Activated CD8-positive, alpha-beta memory T cell treated with anti-CD3 and anti-CD28 coated beads, Interleukin-2, amount 10 ng/mL, durations not matched to agents 7 days and 5 days (primary cell): Measurements from ENCODE around the gene FABP7. TPM values are rescaled to one million over a fixed set of nuclear protein-coding genes. Genes with fewer than 3 reads are reported as not detected.

Experiments used
- ATAC-seq: fragments of 150-1000 bp; cut with Tn5 transposase; one replicate; pipeline ENCODE4 v1.10.0; 2021; ENCODE audit warnings: moderate library complexity
- CTCF ChIA-PET: fragments of 350-600 bp; sonication (Branson Sonifier 250); formaldehyde crosslinking; loops from one replicate; lab custom pipeline; 2021; ENCODE audit warnings: antibody characterized with exemption; lab: Charles Lee
- DNase-seq: peaks from one replicate; pipeline ENCODE4 v3.0.0-alpha.2; 2020
- H3K27ac Mint-ChIP-seq: one replicate; pipeline ENCODE4 v1.8.0; 2021; ENCODE audit warnings: mild to moderate bottlenecking, mixed read lengths
- H3K27me3 Mint-ChIP-seq: one replicate; pipeline ENCODE4 v1.8.0; 2021; ENCODE audit warnings: mixed read lengths
- H3K36me3 Mint-ChIP-seq: one replicate; pipeline ENCODE4 v1.8.0; 2021; ENCODE audit warnings: mild to moderate bottlenecking, mixed read lengths
- H3K4me1 Mint-ChIP-seq: one replicate; pipeline ENCODE4 v1.8.0; 2021; ENCODE audit warnings: mixed read lengths
- H3K4me3 Mint-ChIP-seq: one replicate; pipeline ENCODE4 v1.8.0; 2021; ENCODE audit warnings: mild to moderate bottlenecking, moderate library complexity, mixed read lengths
- H3K9me3 Mint-ChIP-seq: one replicate; pipeline ENCODE4 v1.8.0; 2022; ENCODE audit warnings: low read depth, mixed read lengths
- total RNA-seq, 2 experiments: library from RNA; stranded (reverse); gene quantifications; one replicate each; pipeline ENCODE4 v1.2.3, GENCODE V29; 2021

FABP7 gene
- total RNA-seq, 2 experiments from 2014 or later = not detected

- no peaks in the 10 kb centered on the region for H3K9me3 Mint-ChIP-seq
- ATAC-seq (no peak), DNase-seq (no peak)
- H3K4me1 Mint-ChIP-seq = no peaks in the 10 kb centered on the region
- CTCF ChIA-PET = no interaction called here
- H3K4me3 Mint-ChIP-seq = no peak overlapping the region
- no peaks in the 10 kb centered on the region for H3K27me3 Mint-ChIP-seq
- no peaks in the 10 kb centered on the region for H3K36me3 Mint-ChIP-seq
- no peak overlapping the region for H3K27ac Mint-ChIP-seq
These were observed 26.8 kb downstream of the FABP7 start for GRCh38 chr6:122806291-122806690.

GRCh38 chr6:122808121-122808885 lies 28.8 kb downstream of the FABP7 start:
- no peaks in the 10 kb centered on the region for H3K27me3 Mint-ChIP-seq
- H3K27ac Mint-ChIP-seq = no peak overlapping the region
- DNase-seq (no peak), ATAC-seq (no peak)
- H3K4me3 Mint-ChIP-seq = no peak overlapping the region
- H3K9me3 Mint-ChIP-seq = no peaks in the 10 kb centered on the region
- CTCF ChIA-PET = no interaction called here
- no peaks in the 10 kb centered on the region for H3K36me3 Mint-ChIP-seq
- H3K4me1 Mint-ChIP-seq = no peaks in the 10 kb centered on the region

- no peak for DNase-seq
- ATAC-seq = no peak
- H3K4me1 Mint-ChIP-seq = no peaks in the 10 kb centered on the region
These were observed 29.5 kb downstream of the FABP7 start for GRCh38 chr6:122809001-122809400.

GRCh38 chr6:122809691-122810090 lies 30.2 kb downstream of the FABP7 start:
- DNase-seq = no peak
- no peaks in the 10 kb centered on the region for H3K27me3 Mint-ChIP-seq
- H3K4me1 Mint-ChIP-seq = no peaks in the 10 kb centered on the region
- CTCF ChIA-PET = no interaction called here
- H3K27ac Mint-ChIP-seq = no peak overlapping the region
- H3K9me3 Mint-ChIP-seq = no peaks in the 10 kb centered on the region
- no peaks in the 10 kb centered on the region for H3K36me3 Mint-ChIP-seq
- ATAC-seq = no peak
- H3K4me3 Mint-ChIP-seq = no peak overlapping the region

More at GRCh38 chr6:122809001-122809400, 29.5 kb downstream of the FABP7 start:
- Mint-ChIP-seq H3K27me3 (no peaks in the 10 kb centered on the region), H3K27ac (no peak overlapping the region), H3K9me3 (no peaks in the 10 kb centered on the region), H3K36me3 (no peaks in the 10 kb centered on the region), H3K4me3 (no peak overlapping the region)
- CTCF ChIA-PET = no interaction called here

GRCh38 chr6:122810189-122810588 lies 30.7 kb downstream of the FABP7 start:
- no peaks in the 10 kb centered on the region for H3K36me3 Mint-ChIP-seq
- CTCF ChIA-PET = no interaction called here
- H3K4me1 Mint-ChIP-seq = no peaks in the 10 kb centered on the region
- H3K9me3 Mint-ChIP-seq = no peaks in the 10 kb centered on the region
- no peak overlapping the region for H3K4me3 Mint-ChIP-seq
- DNase-seq (no peak), ATAC-seq (no peak)
- no peaks in the 10 kb centered on the region for H3K27me3 Mint-ChIP-seq
- no peak overlapping the region for H3K27ac Mint-ChIP-seq

- no peak for ATAC-seq
- H3K9me3 Mint-ChIP-seq = no peaks in the 10 kb centered on the region
- H3K36me3 Mint-ChIP-seq = no peaks in the 10 kb centered on the region
- CTCF ChIA-PET = no interaction called here
- no peak overlapping the region for H3K4me3 Mint-ChIP-seq
- peaks cover 10% of the 10 kb centered on the region for H3K27me3 Mint-ChIP-seq
- DNase-seq = no peak
- H3K4me1 Mint-ChIP-seq = no peaks in the 10 kb centered on the region
- H3K27ac Mint-ChIP-seq = no peak overlapping the region
These were observed 37.8 kb downstream of the FABP7 start for GRCh38 chr6:122817358-122817757.

GRCh38 chr6:122817766-122818165 lies 38.2 kb downstream of the FABP7 start:
- no peaks in the 10 kb centered on the region for H3K36me3 Mint-ChIP-seq
- no peaks in the 10 kb centered on the region for H3K4me1 Mint-ChIP-seq
- H3K27ac Mint-ChIP-seq = no peak overlapping the region
- DNase-seq = no peak
- CTCF ChIA-PET = no interaction called here
- no peak for ATAC-seq
- H3K9me3 Mint-ChIP-seq = no peaks in the 10 kb centered on the region
- H3K4me3 Mint-ChIP-seq = no peak overlapping the region
- H3K27me3 Mint-ChIP-seq = peaks cover 10% of the 10 kb centered on the region

GRCh38 chr6:122818866-122819265 lies 39.4 kb downstream of the FABP7 start:
- peaks cover 12% of the 10 kb centered on the region for H3K27me3 Mint-ChIP-seq
- no peak overlapping the region for H3K27ac Mint-ChIP-seq
- CTCF ChIA-PET = no interaction called here
- DNase-seq = no peak
- H3K4me3 Mint-ChIP-seq = no peak overlapping the region
- ATAC-seq = no peak
- no peaks in the 10 kb centered on the region for H3K4me1 Mint-ChIP-seq
- no peaks in the 10 kb centered on the region for H3K9me3 Mint-ChIP-seq
- no peaks in the 10 kb centered on the region for H3K36me3 Mint-ChIP-seq

GRCh38 chr6:122821095-122821494 lies 41.6 kb downstream of the FABP7 start:
- DNase-seq = no peak
- H3K27ac Mint-ChIP-seq = no peak overlapping the region

GRCh38 chr6:122825163-122825562 lies 45.6 kb downstream of the FABP7 start:
- ATAC-seq (no peak), DNase-seq (no peak)
- H3K27me3 Mint-ChIP-seq = peaks cover 11% of the 10 kb centered on the region
- no peak overlapping the region for H3K4me3 Mint-ChIP-seq
- H3K4me1 Mint-ChIP-seq = no peaks in the 10 kb centered on the region
- no peak overlapping the region for H3K27ac Mint-ChIP-seq
- CTCF ChIA-PET = no interaction called here
- no peaks in the 10 kb centered on the region for H3K9me3 Mint-ChIP-seq
- no peaks in the 10 kb centered on the region for H3K36me3 Mint-ChIP-seq

More at GRCh38 chr6:122821095-122821494, 41.6 kb downstream of the FABP7 start:
- CTCF ChIA-PET = no interaction called here
- H3K36me3 Mint-ChIP-seq = no peaks in the 10 kb centered on the region
- H3K9me3 Mint-ChIP-seq = no peaks in the 10 kb centered on the region
- H3K4me1 Mint-ChIP-seq = no peaks in the 10 kb centered on the region
- H3K4me3 Mint-ChIP-seq = no peak overlapping the region
- no peak for ATAC-seq
- H3K27me3 Mint-ChIP-seq = peaks cover 15% of the 10 kb centered on the region

- no peaks in the 10 kb centered on the region for H3K4me1 Mint-ChIP-seq
- no peak overlapping the region for H3K4me3 Mint-ChIP-seq
- ATAC-seq = no peak
- CTCF ChIA-PET = no interaction called here
- no peak overlapping the region for H3K27ac Mint-ChIP-seq
- H3K9me3 Mint-ChIP-seq = no peaks in the 10 kb centered on the region
- no peaks in the 10 kb centered on the region for H3K36me3 Mint-ChIP-seq
- no peaks in the 10 kb centered on the region for H3K27me3 Mint-ChIP-seq
- no peak for DNase-seq
These were observed 49.9 kb downstream of the FABP7 start for GRCh38 chr6:122829456-122829855.

GRCh38 chr6:122831511-122831910 lies 52.0 kb downstream of the FABP7 start:
- H3K36me3 Mint-ChIP-seq = no peaks in the 10 kb centered on the region

GRCh38 chr6:122832459-122832858 lies 52.9 kb downstream of the FABP7 start:
- CTCF ChIA-PET = no interaction called here
- ATAC-seq (no peak), DNase-seq (no peak)
- Mint-ChIP-seq H3K9me3 (no peaks in the 10 kb centered on the region), H3K27ac (no peak overlapping the region), H3K36me3 (no peaks in the 10 kb centered on the region), H3K27me3 (peaks cover 5% of the 10 kb centered on the region), H3K4me3 (no peak overlapping the region), H3K4me1 (no peaks in the 10 kb centered on the region)

More at GRCh38 chr6:122831511-122831910, 52.0 kb downstream of the FABP7 start:
- no peaks in the 10 kb centered on the region for H3K4me1 Mint-ChIP-seq
- CTCF ChIA-PET = no interaction called here
- no peak overlapping the region for H3K4me3 Mint-ChIP-seq
- no peaks in the 10 kb centered on the region for H3K9me3 Mint-ChIP-seq
- DNase-seq = no peak
- peaks cover 5% of the 10 kb centered on the region for H3K27me3 Mint-ChIP-seq
- ATAC-seq = no peak
- H3K27ac Mint-ChIP-seq = no peak overlapping the region

GRCh38 chr6:122833021-122833491 lies 53.5 kb downstream of the FABP7 start:
- no peak for DNase-seq

More at GRCh38 chr6:122833021-122833491, 53.5 kb downstream of the FABP7 start:
- no peak for ATAC-seq
- Mint-ChIP-seq H3K9me3 (no peaks in the 10 kb centered on the region), H3K27me3 (peaks cover 5% of the 10 kb centered on the region), H3K27ac (no peak overlapping the region), H3K4me1 (no peaks in the 10 kb centered on the region), H3K4me3 (no peak overlapping the region), H3K36me3 (no peaks in the 10 kb centered on the region)
- CTCF ChIA-PET = no interaction called here
